HAP-1 (cell line): ENCODE measurements around the gene WDR77.

Experiments
- DNase-seq, 2 experiments: peaks; one replicate each; pipeline ENCODE4 v3.0.0-alpha.2; 2016 to 2020; ENCODE audit warnings: low spot score in 2 of 2
- H3K27me3 ChIP-seq: fragments of 250-450 bp; sonication (Bioruptor Pico); 2 replicates; pipeline ENCODE4 v1.5.1; 2020; ENCODE audit warnings: low read depth, mild to moderate bottlenecking, moderate library complexity
- H3K36me3 ChIP-seq: fragments of 250-450 bp; sonication (Bioruptor Pico); replicated peaks from 2 replicates; pipeline ENCODE4 v1.5.1; 2020; ENCODE audit warnings: mild to moderate bottlenecking
- H3K4me1 ChIP-seq: fragments of 250-450 bp; sonication (Bioruptor Pico); 2 replicates; pipeline ENCODE4 v1.5.1; 2020; ENCODE audit warnings: mild to moderate bottlenecking
- H3K4me3 ChIP-seq: fragments of 250-450 bp; sonication (Bioruptor Pico); 2 replicates; pipeline ENCODE4 v1.5.1; 2020; ENCODE audit warnings: mild to moderate bottlenecking, moderate library complexity
- H3K9me3 ChIP-seq: fragments of 250-450 bp; sonication (Bioruptor Pico); 2 replicates; pipeline ENCODE4 v1.5.1; 2020; ENCODE audit warnings: mild to moderate bottlenecking, moderate library complexity
- in situ Hi-C: fragments of 300-500 bp; cut with MboI; formaldehyde crosslinking; loops from 3 replicates; pipeline ENCODE4 v1.14.3; 2020; ENCODE audit warnings: low sequenced_read_pairs, inconsistent platforms, mixed read lengths

The WDR77 gene

GRCh38 chr1:111463029-111463683 lies 14.1 kb upstream of the WDR77 start:
- Histone ChIP-seq H3K27me3 (no peaks in the 10 kb centered on the region), H3K9me3 (no peaks in the 10 kb centered on the region), H3K36me3 (peaks cover 36% of the 10 kb centered on the region), H3K4me3 (no peak overlapping the region), H3K4me1 (no peaks in the 10 kb centered on the region)
- in situ Hi-C loops: no loop called here
- no peak for DNase-seq

- H3K27me3 ChIP-seq: no peaks in the 10 kb centered on the region
- peaks cover 43% of the 10 kb centered on the region for H3K36me3 ChIP-seq
- no peaks in the 10 kb centered on the region for H3K9me3 ChIP-seq
- H3K4me1 ChIP-seq: no peaks in the 10 kb centered on the region
- in situ Hi-C loops: no loop called here
- DNase-seq: no peak
- H3K4me3 ChIP-seq: no peak overlapping the region
Measured at GRCh38 chr1:111462370-111463028, 13.4 kb upstream of the WDR77 start.

- H3K36me3 ChIP-seq: peaks cover 50% of the 10 kb centered on the region
- H3K4me1 ChIP-seq: no peaks in the 10 kb centered on the region
- no peaks in the 10 kb centered on the region for H3K9me3 ChIP-seq
- no peak for DNase-seq
- no peak overlapping the region for H3K4me3 ChIP-seq
- in situ Hi-C loops: no loop called here
- H3K27me3 ChIP-seq: no peaks in the 10 kb centered on the region
Measured at GRCh38 chr1:111461765-111462164, 12.7 kb upstream of the WDR77 start.

- peaks cover 2% of the 10 kb centered on the region for H3K4me1 ChIP-seq
- H3K27me3 ChIP-seq: no peaks in the 10 kb centered on the region
- H3K4me3 ChIP-seq: no peak overlapping the region
- DNase-seq: no peak
- H3K9me3 ChIP-seq: no peaks in the 10 kb centered on the region
- in situ Hi-C loops: no loop called here
- peaks cover 78% of the 10 kb centered on the region for H3K36me3 ChIP-seq
Measured at GRCh38 chr1:111455642-111456031, 6.6 kb upstream of the WDR77 start.

- H3K9me3 ChIP-seq: no peaks in the 10 kb centered on the region
- peaks cover 8% of the 10 kb centered on the region for H3K4me1 ChIP-seq
- no peak overlapping the region for H3K4me3 ChIP-seq
- H3K36me3 ChIP-seq: peaks cover 75% of the 10 kb centered on the region
- DNase-seq: no peak
- H3K27me3 ChIP-seq: no peaks in the 10 kb centered on the region
- in situ Hi-C loops: no loop called here
Measured at GRCh38 chr1:111454859-111455641, 6.0 kb upstream of the WDR77 start.

- H3K4me3 ChIP-seq: no peak overlapping the region
- H3K27me3 ChIP-seq: no peaks in the 10 kb centered on the region
- no peaks in the 10 kb centered on the region for H3K9me3 ChIP-seq
- in situ Hi-C loops: no loop called here
- H3K4me1 ChIP-seq: peaks cover 8% of the 10 kb centered on the region
- H3K36me3 ChIP-seq: peaks cover 61% of the 10 kb centered on the region
- no peak for DNase-seq
Measured at GRCh38 chr1:111453706-111454105, 4.7 kb upstream of the WDR77 start.

GRCh38 chr1:111452581-111452980 lies 3.5 kb upstream of the WDR77 start:
- DNase-seq: no peak
- Histone ChIP-seq H3K9me3 (no peaks in the 10 kb centered on the region), H3K4me3 (no peak overlapping the region), H3K36me3 (peaks cover 50% of the 10 kb centered on the region), H3K4me1 (peaks cover 11% of the 10 kb centered on the region), H3K27me3 (no peaks in the 10 kb centered on the region)
- in situ Hi-C loops: no loop called here

- in situ Hi-C loops: no loop called here
- Histone ChIP-seq H3K9me3 (no peaks in the 10 kb centered on the region), H3K4me3 (peak overlapping the region; percentile 89), H3K4me1 (peaks cover 17% of the 10 kb centered on the region), H3K27me3 (no peaks in the 10 kb centered on the region), H3K36me3 (peaks cover 42% of the 10 kb centered on the region)
- DNase-seq: no peak
Measured at GRCh38 chr1:111450185-111450584, 1.1 kb upstream of the WDR77 start.

GRCh38 chr1:111449703-111450017 lies 604 bp upstream of the WDR77 start:
- H3K4me3 ChIP-seq: peak overlapping the region; percentile 89
- H3K4me1 ChIP-seq: peaks cover 22% of the 10 kb centered on the region
- H3K9me3 ChIP-seq: no peaks in the 10 kb centered on the region
- in situ Hi-C loops: no loop called here
- H3K27me3 ChIP-seq: no peaks in the 10 kb centered on the region
- H3K36me3 ChIP-seq: peaks cover 37% of the 10 kb centered on the region
- DNase-seq: no peak

- DNase-seq: no peak
- H3K27me3 ChIP-seq: no peaks in the 10 kb centered on the region
- H3K4me3 ChIP-seq: peak overlapping the region; percentile 89
- in situ Hi-C loops: no loop called here
- H3K36me3 ChIP-seq: peaks cover 31% of the 10 kb centered on the region
- no peaks in the 10 kb centered on the region for H3K9me3 ChIP-seq
- peaks cover 31% of the 10 kb centered on the region for H3K4me1 ChIP-seq
Measured at GRCh38 chr1:111448482-111448917, 556 bp downstream of the WDR77 start.

- Histone ChIP-seq H3K36me3 (peaks cover 42% of the 10 kb centered on the region), H3K4me3 (peak overlapping the region; percentile 89), H3K9me3 (no peaks in the 10 kb centered on the region), H3K4me1 (peaks cover 31% of the 10 kb centered on the region), H3K27me3 (no peaks in the 10 kb centered on the region)
- DNase-seq: no peak
- in situ Hi-C loops: no loop called here
Measured at GRCh38 chr1:111446967-111447892, 1.8 kb downstream of the WDR77 start.

- H3K4me1 ChIP-seq: peaks cover 31% of the 10 kb centered on the region
- no peaks in the 10 kb centered on the region for H3K9me3 ChIP-seq
- in situ Hi-C loops: no loop called here
- DNase-seq: no peak
- peaks cover 48% of the 10 kb centered on the region for H3K36me3 ChIP-seq
- no peaks in the 10 kb centered on the region for H3K27me3 ChIP-seq
- no peak overlapping the region for H3K4me3 ChIP-seq
Measured at GRCh38 chr1:111446546-111446945, 2.5 kb downstream of the WDR77 start.

- peaks cover 61% of the 10 kb centered on the region for H3K36me3 ChIP-seq
- peaks cover 24% of the 10 kb centered on the region for H3K4me1 ChIP-seq
- in situ Hi-C loops: no loop called here
Measured at GRCh38 chr1:111444031-111444430, 5.0 kb downstream of the WDR77 start.

More at GRCh38 chr1:111444031-111444430, 5.0 kb downstream of the WDR77 start:
- Histone ChIP-seq H3K27me3 (no peaks in the 10 kb centered on the region), H3K4me3 (no peak overlapping the region), H3K9me3 (no peaks in the 10 kb centered on the region)
- peak; percentile 56 to 82 for DNase-seq
